Spleen (tissue), 7 donors: Measurements from ENCODE around the gene OPCML.

Experiments used
- POLR2A ChIP-seq, 3 donors: fragments of 450-650 bp; IDR thresholded peaks; one replicate each; pipeline ENCODE4 v1.5.1; 2017; ENCODE audit warnings: antibody characterized with exemption in 3 of 3, mild to moderate bottlenecking in 1 of 3
- POLR2AphosphoS5 ChIP-seq, 3 donors: sonication (generic); formaldehyde crosslinking; IDR thresholded peaks; one replicate each; pipeline ENCODE4 v1.5.1; 2017; ENCODE audit warnings: antibody characterized with exemption in 3 of 3
- TF ChIP-seq, protein P1 (sequence below), 11 experiments: fragments of 200-600 bp in 7 of 11; fragments of 450-650 bp in 4 of 11; sonication (generic) in 4 of 11; IDR thresholded peaks in 8 of 11; conservative IDR thresholded peaks in 3 of 11; 1 replicate in 7 of 11; 2 replicates in 4 of 11; pipeline versions ENCODE4 v1.4.0 to v1.8.0; 2016 to 2021; ENCODE audit warnings: antibody characterized with exemption in 11 of 11, inconsistent platforms in 4 of 11, mild to moderate bottlenecking in 1 of 11
- donor health status: DM: no; HTN: no; CAD: no; lungs with moderate emphysema.
- donor health status: DM: no; HTN: no; CAD: no.
- donor health status: DM: no; HTN: no; CAD: no.

DNA sequence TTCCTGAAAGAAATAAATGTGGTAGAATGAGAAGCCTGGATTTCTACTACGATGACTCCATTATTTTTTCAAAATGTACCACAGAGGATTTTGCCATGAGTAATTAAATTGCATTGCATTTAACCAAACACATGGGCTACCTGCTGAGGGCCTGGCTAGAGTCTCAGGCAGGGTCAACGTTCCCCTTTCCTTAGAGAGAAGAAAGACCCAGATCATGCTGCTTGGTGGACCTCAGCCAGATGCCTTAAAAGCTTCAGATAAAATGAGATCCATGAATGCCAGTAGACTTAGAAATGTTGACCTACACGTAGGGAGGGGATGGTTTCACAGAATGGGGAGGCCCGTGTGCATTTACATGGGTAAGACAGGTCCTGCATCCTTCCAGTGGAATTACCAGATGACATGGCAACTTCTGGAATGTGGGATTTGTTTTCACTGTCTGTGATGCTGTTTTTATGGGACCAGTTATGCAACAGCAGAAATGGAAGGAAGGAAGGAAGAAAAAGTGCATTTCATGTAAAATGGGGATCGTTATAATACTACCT is 1092.5 kb downstream of the OPCML start:
- TF ChIP-seq POLR2AphosphoS5 (IDR thresholded peaks at IDR 0.05): no peak
- TF ChIP-seq, protein P1, sequence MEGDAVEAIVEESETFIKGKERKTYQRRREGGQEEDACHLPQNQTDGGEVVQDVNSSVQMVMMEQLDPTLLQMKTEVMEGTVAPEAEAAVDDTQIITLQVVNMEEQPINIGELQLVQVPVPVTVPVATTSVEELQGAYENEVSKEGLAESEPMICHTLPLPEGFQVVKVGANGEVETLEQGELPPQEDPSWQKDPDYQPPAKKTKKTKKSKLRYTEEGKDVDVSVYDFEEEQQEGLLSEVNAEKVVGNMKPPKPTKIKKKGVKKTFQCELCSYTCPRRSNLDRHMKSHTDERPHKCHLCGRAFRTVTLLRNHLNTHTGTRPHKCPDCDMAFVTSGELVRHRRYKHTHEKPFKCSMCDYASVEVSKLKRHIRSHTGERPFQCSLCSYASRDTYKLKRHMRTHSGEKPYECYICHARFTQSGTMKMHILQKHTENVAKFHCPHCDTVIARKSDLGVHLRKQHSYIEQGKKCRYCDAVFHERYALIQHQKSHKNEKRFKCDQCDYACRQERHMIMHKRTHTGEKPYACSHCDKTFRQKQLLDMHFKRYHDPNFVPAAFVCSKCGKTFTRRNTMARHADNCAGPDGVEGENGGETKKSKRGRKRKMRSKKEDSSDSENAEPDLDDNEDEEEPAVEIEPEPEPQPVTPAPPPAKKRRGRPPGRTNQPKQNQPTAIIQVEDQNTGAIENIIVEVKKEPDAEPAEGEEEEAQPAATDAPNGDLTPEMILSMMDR (IDR thresholded peaks at IDR 0.05 in 8 of 11, conservative IDR thresholded peaks at IDR 0.05 in 3 of 11): no peak
- TF ChIP-seq POLR2A (IDR thresholded peaks at IDR 0.05): no peak
